Measurements from ENCODE around the gene ATOSB.

The ATOSB gene

GRCh38 chr9:35079426-35080341, 36.0 kb downstream of the ATOSB start, which contains the start of gene FANCG:
Gene FANCG, minus strand, starts transcription at chr9:35079942. Its CDS starts 418 bp downstream, at chr9:35079524.
- peak; percentile 61 for DNase-seq (ENCODE audit: low read depth in 2 of 2)

GRCh38 chr9:35079041-35079425, 36.6 kb downstream of the ATOSB start:
- no peak for DNase-seq (ENCODE audit: low read depth in 2 of 2)

- DNase-seq (ENCODE audit: low read depth in 2 of 2) = no peak
These were observed 37.6 kb downstream of the ATOSB start for GRCh38 chr9:35078066-35078465.

GRCh38 chr9:35076848-35077247, 38.8 kb downstream of the ATOSB start:
- no peak for DNase-seq (ENCODE audit: low read depth in 2 of 2)

- no peak for DNase-seq (ENCODE audit: low read depth in 2 of 2)
These were observed 40.3 kb downstream of the ATOSB start for GRCh38 chr9:35075358-35075757.

- DNase-seq (ENCODE audit: low read depth in 2 of 2) = no peak
These were observed 40.9 kb downstream of the ATOSB start for GRCh38 chr9:35074791-35075190.

GRCh38 chr9:35074141-35074540, 41.5 kb downstream of the ATOSB start:
- DNase-seq (ENCODE audit: low read depth in 2 of 2) = no peak

GRCh38 chr9:35073279-35073612, 42.4 kb downstream of the ATOSB start:
- no peak for DNase-seq (ENCODE audit: low read depth in 2 of 2)

- peak; percentile 95 for DNase-seq (ENCODE audit: low read depth in 2 of 2)
These were observed 43.0 kb downstream of the ATOSB start, which contains the start of gene VCP for GRCh38 chr9:35072461-35073278. Gene VCP, minus strand, starts transcription at chr9:35072625. Its CDS starts 272 bp downstream, at chr9:35072353.

- peak; percentile 42 to 60 for DNase-seq (ENCODE audit: low read depth in 2 of 2)
These were observed 43.7 kb downstream of the ATOSB start for GRCh38 chr9:35071814-35072460.

GRCh38 chr9:35070823-35071813, 44.5 kb downstream of the ATOSB start:
- no peak for DNase-seq (ENCODE audit: low read depth in 2 of 2)

GRCh38 chr9:35069020-35069419, 46.6 kb downstream of the ATOSB start:
- DNase-seq (ENCODE audit: low read depth in 2 of 2) = no peak

- DNase-seq (ENCODE audit: low read depth in 2 of 2) = no peak
These were observed 48.6 kb downstream of the ATOSB start for GRCh38 chr9:35067056-35067455.

- DNase-seq (ENCODE audit: low read depth in 2 of 2) = no peak
These were observed 55.0 kb downstream of the ATOSB start for GRCh38 chr9:35060548-35061207.

- DNase-seq (ENCODE audit: low read depth in 2 of 2) = no peak
These were observed 56.2 kb downstream of the ATOSB start for GRCh38 chr9:35059438-35059837.

- DNase-seq (ENCODE audit: low read depth in 2 of 2) = no peak
These were observed 58.4 kb downstream of the ATOSB start for GRCh38 chr9:35057271-35057620.

- DNase-seq (ENCODE audit: low read depth in 2 of 2) = no peak
These were observed 58.9 kb downstream of the ATOSB start for GRCh38 chr9:35056571-35057270.

- no peak for DNase-seq (ENCODE audit: low read depth in 2 of 2)
These were observed 60.6 kb downstream of the ATOSB start for GRCh38 chr9:35054871-35055644.

Measured in stimulated activated CD8-positive, alpha-beta memory T cell treated with anti-CD3 and anti-CD28 coated beads, Interleukin-15, amount 100 ng/mL, for 4 hours (primary cell).